ENCODE measurements around the gene CD226. TPM values are rescaled to one million over a fixed set of nuclear protein-coding genes. Genes with fewer than 3 reads are reported as not detected.
"Not testable (repeated sequence)": the region's sequence is repeated elsewhere in the genome, so short reads cannot be mapped to it uniquely, and the experiment has no call there.

Gene CD226
- total RNA-seq, 4 donors from 2014 or later = 0.17 to 2.7 (median 0.34) TPM

GRCh38 chr18:69941183-69941582, 6.5 kb downstream of the CD226 start:
- H3K9me3 ChIP-seq = no peaks in the 10 kb centered on the region
- no peak for DNase-seq (ENCODE audit: extremely low spot score)
- no peaks in the 10 kb centered on the region for H3K27me3 ChIP-seq
- no peak overlapping the region for H3K4me3 ChIP-seq
- peaks cover 0 to 4% (median 0%) of the 10 kb centered on the region in 4 donors for H3K4me1 ChIP-seq
- H3K27ac ChIP-seq (replicated peaks in 1 of 4) = no peak overlapping the region
- no peaks in the 10 kb centered on the region for H3K36me3 ChIP-seq
- WGBS = no CpG with 5 or more reads among the region's 1 CpG
- intact Hi-C loops (cut with DNase I) = no loop called here
- TF ChIP-seq POLR2A (IDR thresholded peaks at IDR 0.05; ENCODE audit: low read depth) (no peak), POLR2AphosphoS5 (IDR thresholded peaks at IDR 0.05) (no peak), EP300 (IDR thresholded peaks at IDR 0.05) (no peak)
- TF ChIP-seq, protein P1, sequence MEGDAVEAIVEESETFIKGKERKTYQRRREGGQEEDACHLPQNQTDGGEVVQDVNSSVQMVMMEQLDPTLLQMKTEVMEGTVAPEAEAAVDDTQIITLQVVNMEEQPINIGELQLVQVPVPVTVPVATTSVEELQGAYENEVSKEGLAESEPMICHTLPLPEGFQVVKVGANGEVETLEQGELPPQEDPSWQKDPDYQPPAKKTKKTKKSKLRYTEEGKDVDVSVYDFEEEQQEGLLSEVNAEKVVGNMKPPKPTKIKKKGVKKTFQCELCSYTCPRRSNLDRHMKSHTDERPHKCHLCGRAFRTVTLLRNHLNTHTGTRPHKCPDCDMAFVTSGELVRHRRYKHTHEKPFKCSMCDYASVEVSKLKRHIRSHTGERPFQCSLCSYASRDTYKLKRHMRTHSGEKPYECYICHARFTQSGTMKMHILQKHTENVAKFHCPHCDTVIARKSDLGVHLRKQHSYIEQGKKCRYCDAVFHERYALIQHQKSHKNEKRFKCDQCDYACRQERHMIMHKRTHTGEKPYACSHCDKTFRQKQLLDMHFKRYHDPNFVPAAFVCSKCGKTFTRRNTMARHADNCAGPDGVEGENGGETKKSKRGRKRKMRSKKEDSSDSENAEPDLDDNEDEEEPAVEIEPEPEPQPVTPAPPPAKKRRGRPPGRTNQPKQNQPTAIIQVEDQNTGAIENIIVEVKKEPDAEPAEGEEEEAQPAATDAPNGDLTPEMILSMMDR (IDR thresholded peaks at IDR 0.05) = no peak

- H3K4me1 ChIP-seq; H3K4me3 ChIP-seq; H3K36me3 ChIP-seq; intact Hi-C loops (cut with DNase I); H3K27me3 ChIP-seq; DNase-seq (ENCODE audit: extremely low spot score); H3K9me3 ChIP-seq; H3K27ac ChIP-seq (replicated peaks in 1 of 4): not testable (repeated sequence)
- 90% methylated on average over 4 of the region's 4 CpGs for WGBS
Measured at GRCh38 chr18:69939812-69940211, 7.9 kb downstream of the CD226 start.

DNA sequence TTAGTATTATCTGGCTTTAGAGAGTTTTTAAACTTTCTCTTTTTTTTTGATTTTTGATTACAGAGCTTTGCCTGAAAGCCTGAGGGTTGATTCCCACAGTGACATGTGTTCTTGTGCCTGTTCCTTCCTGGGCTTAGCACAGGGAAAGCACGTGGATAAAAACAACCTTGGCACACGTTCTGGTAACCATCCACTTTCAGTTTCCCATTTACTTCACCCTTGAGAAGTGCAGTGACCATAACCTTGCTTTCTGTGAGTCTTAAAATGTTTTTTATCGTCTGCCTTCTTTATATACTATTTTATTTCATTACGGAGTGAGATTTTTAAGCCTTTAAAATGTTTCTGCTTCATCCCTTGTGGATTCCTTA, 11.5 kb downstream of the CD226 start:
- no peak overlapping the region for H3K4me3 ChIP-seq
- 59% methylated on average over 4 of the region's 4 CpGs for WGBS
- H3K9me3 ChIP-seq = no peaks in the 10 kb centered on the region
- H3K4me1 ChIP-seq = peaks cover 0 to 4% (median 0%) of the 10 kb centered on the region in 4 donors
- intact Hi-C loops (cut with DNase I) = no loop called here
- no peak for DNase-seq (ENCODE audit: extremely low spot score)
- H3K27ac ChIP-seq (replicated peaks in 1 of 4) = no peak overlapping the region
- no peaks in the 10 kb centered on the region for H3K36me3 ChIP-seq
- no peaks in the 10 kb centered on the region for H3K27me3 ChIP-seq
- TF ChIP-seq POLR2A (IDR thresholded peaks at IDR 0.05; ENCODE audit: low read depth) (no peak), EP300 (IDR thresholded peaks at IDR 0.05) (no peak), POLR2AphosphoS5 (IDR thresholded peaks at IDR 0.05) (no peak)
- TF ChIP-seq, protein P1 (IDR thresholded peaks at IDR 0.05) = no peak

- no peak overlapping the region for H3K4me3 ChIP-seq
- H3K9me3 ChIP-seq = no peaks in the 10 kb centered on the region
- H3K27ac ChIP-seq (replicated peaks in 1 of 4) = no peak overlapping the region
- 84% methylated on average over 12 of the region's 12 CpGs for whole genome bisulfite sequencing
- no peak for DNase-seq (ENCODE audit: extremely low spot score)
- no peaks in the 10 kb centered on the region for H3K36me3 ChIP-seq
- peaks cover 0 to 4% (median 0%) of the 10 kb centered on the region in 4 donors for H3K4me1 ChIP-seq
- intact Hi-C loops (cut with DNase I) = no loop called here
- TF ChIP-seq POLR2AphosphoS5 (IDR thresholded peaks at IDR 0.05) (no peak), EP300 (IDR thresholded peaks at IDR 0.05) (no peak), POLR2A (IDR thresholded peaks at IDR 0.05; ENCODE audit: low read depth) (no peak)
- TF ChIP-seq, protein P1 (IDR thresholded peaks at IDR 0.05) = no peak
- H3K27me3 ChIP-seq = no peaks in the 10 kb centered on the region
Measured at GRCh38 chr18:69935319-69936190, 12.1 kb downstream of the CD226 start.

DNA sequence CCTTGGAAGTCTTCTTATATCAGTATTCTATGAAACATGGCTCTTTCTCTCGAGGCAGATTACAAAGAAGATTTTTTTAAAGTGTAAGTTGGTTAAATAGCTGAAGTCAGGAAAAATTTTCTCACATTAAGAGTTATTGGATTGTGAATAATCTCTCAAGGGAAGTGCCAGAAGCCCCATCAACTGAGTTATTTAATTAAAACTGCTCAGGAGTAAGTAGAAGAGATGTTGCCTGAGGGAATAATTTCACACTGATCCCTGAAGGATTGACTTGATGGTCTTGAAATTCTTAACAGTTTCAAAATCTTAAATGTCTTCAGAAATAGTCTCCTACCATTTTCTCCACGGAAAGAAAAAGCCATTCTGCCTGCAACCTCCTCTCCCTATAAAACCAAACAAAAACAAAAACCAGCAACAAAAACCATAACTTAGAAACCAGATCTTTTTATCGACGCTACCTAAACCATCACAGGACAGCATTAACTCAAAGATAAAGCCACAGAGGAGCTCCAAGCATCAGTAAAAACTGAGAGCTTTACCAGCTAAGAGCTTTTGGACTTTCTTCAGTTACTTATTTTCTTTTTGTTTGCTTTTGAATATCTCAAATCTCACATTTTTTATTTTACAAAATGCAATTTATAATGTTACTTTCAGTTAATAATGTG, 12.9 kb downstream of the CD226 start:
- intact Hi-C loops (cut with DNase I) = no loop called here
- Histone ChIP-seq H3K4me3 (no peak overlapping the region), H3K36me3 (no peaks in the 10 kb centered on the region), H3K4me1 (peaks cover 0 to 4% (median 0%) of the 10 kb centered on the region in 4 donors), H3K27ac (replicated peaks in 1 of 4) (no peak overlapping the region), H3K9me3 (no peaks in the 10 kb centered on the region), H3K27me3 (no peaks in the 10 kb centered on the region)
- DNase-seq (ENCODE audit: extremely low spot score) = no peak
- 81% methylated on average over 4 of the region's 4 CpGs for WGBS
- no peak for TF ChIP-seq POLR2A (IDR thresholded peaks at IDR 0.05; ENCODE audit: low read depth)
- TF ChIP-seq POLR2AphosphoS5 (IDR thresholded peaks at IDR 0.05) = no peak
- no peak for TF ChIP-seq EP300 (IDR thresholded peaks at IDR 0.05)
- TF ChIP-seq, protein P1 (IDR thresholded peaks at IDR 0.05) = no peak

Data from esophagus muscularis mucosa (tissue), 4 donors.